ENCODE measurements around the gene TTC38.

Gene TTC38

DNA sequence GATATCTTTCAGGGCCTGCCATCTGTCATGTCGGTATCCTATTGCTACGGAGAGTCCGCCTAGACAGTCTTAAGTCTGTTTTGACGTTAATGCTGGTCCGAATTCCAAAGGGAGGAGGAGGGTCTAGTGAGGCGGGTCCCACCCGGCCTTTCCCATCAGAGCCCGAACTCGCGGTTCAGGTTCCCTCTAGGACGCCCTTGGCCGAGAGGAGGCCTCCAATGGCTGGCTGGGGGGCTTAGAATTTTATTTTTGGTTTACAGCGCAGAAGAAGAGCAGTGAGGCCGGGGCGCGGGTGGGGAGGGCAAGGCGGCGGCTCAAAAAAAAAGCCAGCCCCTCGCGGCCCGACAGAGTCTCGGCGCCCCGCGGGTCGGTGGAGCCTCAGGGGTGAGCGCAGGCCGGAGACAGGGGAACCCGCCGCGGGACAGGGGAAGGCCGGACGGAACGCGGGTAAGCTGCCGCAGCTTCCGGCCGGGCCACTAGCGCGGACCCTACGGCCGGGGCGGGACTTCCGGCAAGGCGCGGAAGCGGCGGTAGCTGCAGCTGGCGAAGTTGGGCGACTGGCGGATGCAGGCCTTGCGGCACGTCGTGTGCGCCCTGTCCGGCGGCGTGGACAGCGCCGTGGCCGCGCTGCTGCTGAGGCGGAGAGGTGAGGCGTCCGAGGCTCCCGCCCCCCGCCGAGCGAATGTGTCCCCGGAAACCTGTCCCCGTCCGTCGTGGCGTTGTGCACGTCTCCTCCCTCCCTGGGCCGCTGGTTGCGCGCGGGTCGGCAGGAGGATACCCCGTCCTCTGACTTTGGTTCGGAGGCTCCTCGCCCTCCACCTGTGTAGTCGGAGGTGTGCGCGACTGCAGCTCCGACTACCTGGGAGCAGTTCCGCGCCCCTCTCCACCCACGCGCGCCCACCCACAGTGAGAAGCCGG is 67.7 kb downstream of the TTC38 start, which contains the start of gene TRMU (continued):
- TF ChIP-seq, protein P1, sequence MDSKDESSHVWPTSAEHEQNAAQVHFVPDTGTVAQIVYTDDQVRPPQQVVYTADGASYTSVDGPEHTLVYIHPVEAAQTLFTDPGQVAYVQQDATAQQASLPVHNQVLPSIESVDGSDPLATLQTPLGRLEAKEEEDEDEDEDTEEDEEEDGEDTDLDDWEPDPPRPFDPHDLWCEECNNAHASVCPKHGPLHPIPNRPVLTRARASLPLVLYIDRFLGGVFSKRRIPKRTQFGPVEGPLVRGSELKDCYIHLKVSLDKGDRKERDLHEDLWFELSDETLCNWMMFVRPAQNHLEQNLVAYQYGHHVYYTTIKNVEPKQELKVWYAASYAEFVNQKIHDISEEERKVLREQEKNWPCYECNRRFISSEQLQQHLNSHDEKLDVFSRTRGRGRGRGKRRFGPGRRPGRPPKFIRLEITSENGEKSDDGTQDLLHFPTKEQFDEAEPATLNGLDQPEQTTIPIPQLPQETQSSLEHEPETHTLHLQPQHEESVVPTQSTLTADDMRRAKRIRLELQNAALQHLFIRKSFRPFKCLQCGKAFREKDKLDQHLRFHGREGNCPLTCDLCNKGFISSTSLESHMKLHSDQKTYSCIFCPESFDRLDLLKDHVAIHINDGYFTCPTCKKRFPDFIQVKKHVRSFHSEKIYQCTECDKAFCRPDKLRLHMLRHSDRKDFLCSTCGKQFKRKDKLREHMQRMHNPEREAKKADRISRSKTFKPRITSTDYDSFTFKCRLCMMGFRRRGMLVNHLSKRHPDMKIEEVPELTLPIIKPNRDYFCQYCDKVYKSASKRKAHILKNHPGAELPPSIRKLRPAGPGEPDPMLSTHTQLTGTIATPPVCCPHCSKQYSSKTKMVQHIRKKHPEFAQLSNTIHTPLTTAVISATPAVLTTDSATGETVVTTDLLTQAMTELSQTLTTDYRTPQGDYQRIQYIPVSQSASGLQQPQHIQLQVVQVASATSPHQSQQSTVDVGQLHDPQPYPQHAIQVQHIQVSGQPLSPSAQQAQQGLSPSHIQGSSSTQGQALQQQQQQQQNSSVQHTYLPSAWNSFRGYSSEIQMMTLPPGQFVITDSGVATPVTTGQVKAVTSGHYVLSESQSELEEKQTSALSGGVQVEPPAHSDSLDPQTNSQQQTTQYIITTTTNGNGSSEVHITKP (tag by site-specific recombination; IDR thresholded peaks at IDR 0.05): peak; percentile 90
- TF ChIP-seq ZNF621 (tag by site-specific recombination; IDR thresholded peaks at IDR 0.05) (no peak), ZFHX2 (tag by site-specific recombination; conservative IDR thresholded peaks at IDR 0.05) (peak; percentile 80), ZNF19 (tag by site-specific recombination; IDR thresholded peaks at IDR 0.05; ENCODE audit: low read depth) (no peak), ZNF423 (tag by site-specific recombination; IDR thresholded peaks at IDR 0.05) (no peak), ZNF239 (tag by site-specific recombination; IDR thresholded peaks at IDR 0.05) (peak; percentile 86), FEZF1 (tag by site-specific recombination; IDR thresholded peaks at IDR 0.05) (0 out of 2 replicates have a peak, but pooled peaks have one; percentile 18), WT1 (tag by site-specific recombination; IDR thresholded peaks at IDR 0.05) (no peak), BCL11A (tag by site-specific recombination; IDR thresholded peaks at IDR 0.05; ENCODE audit: low read depth) (no peak), ZNF521 (tag by site-specific recombination; IDR thresholded peaks at IDR 0.05) (no peak), KLF1 (tag by site-specific recombination; IDR thresholded peaks at IDR 0.05) (peak; percentile 47; the same call in 1 of the 2 replicates), ZNF274 (IDR thresholded peaks at IDR 0.05; ENCODE audit: low read length) (no peak), ZNF274 (tag by site-specific recombination; IDR thresholded peaks at IDR 0.05; ENCODE audit: borderline replicate concordance) (no peak), ZNF561 (tag by site-specific recombination; IDR thresholded peaks at IDR 0.05; ENCODE audit: borderline replicate concordance) (0 out of 2 replicates have a peak, but pooled peaks have one; percentile 62), EGR2 (tag by site-specific recombination; IDR thresholded peaks at IDR 0.05; ENCODE audit: low read depth) (peak; percentile 81), SETDB1 (IDR thresholded peaks at IDR 0.05; ENCODE audit: insufficient read length, low read length) (no peak), ZNF302 (tag by site-specific recombination; IDR thresholded peaks at IDR 0.05; ENCODE audit: low read depth) (no peak), ZNF830 (tag by site-specific recombination; IDR thresholded peaks at IDR 0.05; ENCODE audit: low read depth) (no peak), ZNF658 (tag by site-specific recombination; IDR thresholded peaks at IDR 0.05) (no peak), ZBTB17 (tag by site-specific recombination; IDR thresholded peaks at IDR 0.05) (peak; percentile 39), ZNF416 (tag by site-specific recombination; IDR thresholded peaks at IDR 0.05) (no peak)
- TF ChIP-seq, protein P2, sequence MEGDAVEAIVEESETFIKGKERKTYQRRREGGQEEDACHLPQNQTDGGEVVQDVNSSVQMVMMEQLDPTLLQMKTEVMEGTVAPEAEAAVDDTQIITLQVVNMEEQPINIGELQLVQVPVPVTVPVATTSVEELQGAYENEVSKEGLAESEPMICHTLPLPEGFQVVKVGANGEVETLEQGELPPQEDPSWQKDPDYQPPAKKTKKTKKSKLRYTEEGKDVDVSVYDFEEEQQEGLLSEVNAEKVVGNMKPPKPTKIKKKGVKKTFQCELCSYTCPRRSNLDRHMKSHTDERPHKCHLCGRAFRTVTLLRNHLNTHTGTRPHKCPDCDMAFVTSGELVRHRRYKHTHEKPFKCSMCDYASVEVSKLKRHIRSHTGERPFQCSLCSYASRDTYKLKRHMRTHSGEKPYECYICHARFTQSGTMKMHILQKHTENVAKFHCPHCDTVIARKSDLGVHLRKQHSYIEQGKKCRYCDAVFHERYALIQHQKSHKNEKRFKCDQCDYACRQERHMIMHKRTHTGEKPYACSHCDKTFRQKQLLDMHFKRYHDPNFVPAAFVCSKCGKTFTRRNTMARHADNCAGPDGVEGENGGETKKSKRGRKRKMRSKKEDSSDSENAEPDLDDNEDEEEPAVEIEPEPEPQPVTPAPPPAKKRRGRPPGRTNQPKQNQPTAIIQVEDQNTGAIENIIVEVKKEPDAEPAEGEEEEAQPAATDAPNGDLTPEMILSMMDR (tag by site-specific recombination; IDR thresholded peaks at IDR 0.05): peak; percentile 37; the same call in 1 of the 2 replicates
- TF ChIP-seq, protein P3, sequence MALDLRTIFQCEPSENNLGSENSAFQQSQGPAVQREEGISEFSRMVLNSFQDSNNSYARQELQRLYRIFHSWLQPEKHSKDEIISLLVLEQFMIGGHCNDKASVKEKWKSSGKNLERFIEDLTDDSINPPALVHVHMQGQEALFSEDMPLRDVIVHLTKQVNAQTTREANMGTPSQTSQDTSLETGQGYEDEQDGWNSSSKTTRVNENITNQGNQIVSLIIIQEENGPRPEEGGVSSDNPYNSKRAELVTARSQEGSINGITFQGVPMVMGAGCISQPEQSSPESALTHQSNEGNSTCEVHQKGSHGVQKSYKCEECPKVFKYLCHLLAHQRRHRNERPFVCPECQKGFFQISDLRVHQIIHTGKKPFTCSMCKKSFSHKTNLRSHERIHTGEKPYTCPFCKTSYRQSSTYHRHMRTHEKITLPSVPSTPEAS (tag by site-specific recombination; IDR thresholded peaks at IDR 0.05): no peak
- TF ChIP-seq, protein P4, sequence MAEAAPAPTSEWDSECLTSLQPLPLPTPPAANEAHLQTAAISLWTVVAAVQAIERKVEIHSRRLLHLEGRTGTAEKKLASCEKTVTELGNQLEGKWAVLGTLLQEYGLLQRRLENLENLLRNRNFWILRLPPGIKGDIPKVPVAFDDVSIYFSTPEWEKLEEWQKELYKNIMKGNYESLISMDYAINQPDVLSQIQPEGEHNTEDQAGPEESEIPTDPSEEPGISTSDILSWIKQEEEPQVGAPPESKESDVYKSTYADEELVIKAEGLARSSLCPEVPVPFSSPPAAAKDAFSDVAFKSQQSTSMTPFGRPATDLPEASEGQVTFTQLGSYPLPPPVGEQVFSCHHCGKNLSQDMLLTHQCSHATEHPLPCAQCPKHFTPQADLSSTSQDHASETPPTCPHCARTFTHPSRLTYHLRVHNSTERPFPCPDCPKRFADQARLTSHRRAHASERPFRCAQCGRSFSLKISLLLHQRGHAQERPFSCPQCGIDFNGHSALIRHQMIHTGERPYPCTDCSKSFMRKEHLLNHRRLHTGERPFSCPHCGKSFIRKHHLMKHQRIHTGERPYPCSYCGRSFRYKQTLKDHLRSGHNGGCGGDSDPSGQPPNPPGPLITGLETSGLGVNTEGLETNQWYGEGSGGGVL (tag by site-specific recombination; IDR thresholded peaks at IDR 0.05): peak; percentile 76
- TF ChIP-seq, protein P5, sequence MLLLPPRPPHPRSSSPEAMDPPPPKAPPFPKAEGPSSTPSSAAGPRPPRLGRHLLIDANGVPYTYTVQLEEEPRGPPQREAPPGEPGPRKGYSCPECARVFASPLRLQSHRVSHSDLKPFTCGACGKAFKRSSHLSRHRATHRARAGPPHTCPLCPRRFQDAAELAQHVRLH (tag by site-specific recombination; IDR thresholded peaks at IDR 0.05): peak; percentile 91
- TF ChIP-seq, protein P6, sequence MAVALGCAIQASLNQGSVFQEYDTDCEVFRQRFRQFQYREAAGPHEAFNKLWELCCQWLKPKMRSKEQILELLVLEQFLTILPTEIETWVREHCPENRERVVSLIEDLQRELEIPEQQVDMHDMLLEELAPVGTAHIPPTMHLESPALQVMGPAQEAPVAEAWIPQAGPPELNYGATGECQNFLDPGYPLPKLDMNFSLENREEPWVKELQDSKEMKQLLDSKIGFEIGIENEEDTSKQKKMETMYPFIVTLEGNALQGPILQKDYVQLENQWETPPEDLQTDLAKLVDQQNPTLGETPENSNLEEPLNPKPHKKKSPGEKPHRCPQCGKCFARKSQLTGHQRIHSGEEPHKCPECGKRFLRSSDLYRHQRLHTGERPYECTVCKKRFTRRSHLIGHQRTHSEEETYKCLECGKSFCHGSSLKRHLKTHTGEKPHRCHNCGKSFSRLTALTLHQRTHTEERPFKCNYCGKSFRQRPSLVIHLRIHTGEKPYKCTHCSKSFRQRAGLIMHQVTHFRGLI (tag by site-specific recombination; IDR thresholded peaks at IDR 0.05): peak; percentile 50; the same call in 1 of the 2 replicates
